Measurements from ENCODE around the gene TMEM245. TPM values are rescaled to one million over a fixed set of nuclear protein-coding genes. Genes with fewer than 3 reads are reported as not detected.

TMEM245 gene
- 91.0 and 115 TPM in 2 replicates for polyA plus RNA-seq

DNA sequence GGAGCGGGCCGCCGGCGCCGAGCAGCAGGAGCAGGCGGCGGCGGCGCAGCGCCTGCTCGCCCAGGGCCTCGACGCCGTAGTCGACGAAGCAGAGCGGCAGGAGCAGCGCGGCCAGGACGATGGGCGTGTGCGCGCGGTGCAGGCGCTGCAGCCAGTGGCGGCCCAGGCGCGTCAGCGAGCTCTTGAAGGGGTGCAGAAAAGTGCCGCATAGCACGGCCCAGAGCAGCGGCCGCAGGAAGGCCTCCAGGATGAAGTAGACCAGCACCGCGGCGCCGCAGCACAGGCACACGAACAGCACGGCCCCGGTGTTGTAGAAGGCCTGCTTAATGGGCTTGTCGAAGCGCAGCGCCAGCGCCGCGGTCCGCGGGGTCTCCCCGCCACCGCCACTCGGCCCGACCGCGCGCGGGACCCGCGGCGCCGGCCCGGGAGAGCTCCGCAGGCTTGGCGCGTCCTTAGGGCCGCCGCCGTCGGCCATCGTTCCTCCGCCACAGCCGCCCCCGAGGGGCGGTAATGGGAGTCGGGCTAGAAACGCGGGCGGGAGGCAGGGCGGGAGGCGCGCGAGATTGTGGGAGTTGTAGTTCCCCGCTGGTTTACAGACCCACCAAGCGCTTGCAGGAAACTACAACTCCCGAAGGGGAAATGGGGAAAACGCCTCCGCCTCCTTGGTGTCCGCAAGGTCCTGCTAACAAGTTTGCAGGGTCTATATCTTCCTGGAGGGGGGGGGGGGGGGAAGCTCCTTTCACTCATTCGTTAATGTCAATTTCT, at the start of gene TMEM245:
Gene TMEM245 (minus strand): TSS at position 509 of the 765 bp plus-strand sequence. CDS start 34 bp downstream, at position 475.

DNA sequence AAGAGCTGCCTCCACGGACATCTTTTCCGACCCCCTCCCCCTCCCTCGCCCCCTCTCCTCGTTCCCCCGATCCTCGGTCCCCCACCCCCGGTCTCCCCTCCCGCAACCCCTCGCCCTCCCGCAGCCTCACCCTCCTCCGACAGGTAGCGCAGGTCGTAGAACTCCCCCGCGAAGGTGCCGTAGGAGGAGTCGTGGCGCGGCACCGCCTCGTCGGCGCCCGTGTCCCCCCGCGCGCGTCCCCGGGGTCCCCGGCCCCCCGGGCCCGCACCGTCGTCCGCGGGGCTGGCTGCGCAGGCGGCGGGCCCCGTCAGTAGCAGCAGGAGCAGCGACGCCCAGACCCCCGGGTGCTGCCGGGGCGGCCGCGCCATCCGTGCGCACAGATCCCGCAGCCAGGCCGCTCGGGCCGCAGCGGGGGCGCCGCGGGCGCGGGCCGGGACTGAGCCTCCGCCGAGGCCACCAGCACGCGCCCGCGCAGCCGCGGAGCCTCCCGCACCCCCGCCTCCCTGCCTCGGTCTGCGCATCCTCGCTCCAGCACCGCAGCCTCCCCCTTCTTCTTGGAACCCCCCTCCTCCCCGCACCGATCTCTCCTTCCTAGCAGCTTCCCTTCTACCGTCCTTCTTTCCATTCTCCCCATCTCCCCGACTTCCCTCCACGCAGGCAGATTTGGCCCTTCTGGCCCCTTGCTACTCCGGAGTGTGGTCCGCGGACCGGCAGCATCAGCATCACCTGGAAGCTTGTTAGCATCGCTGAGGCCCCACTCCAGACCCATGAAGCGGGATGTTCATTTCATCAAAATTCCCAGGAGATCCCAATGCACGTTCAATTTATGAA, 47.2 kb upstream of the TMEM245 start, which contains the start of gene FRRS1L:
Gene FRRS1L (minus strand): TSS at position 479 of the 831 bp plus-strand sequence. CDS start 111 bp downstream, at position 368.

GRCh38 chr9:109012876-109013678, 106.7 kb downstream of the TMEM245 start, which contains the start of gene CTNNAL1:
Gene CTNNAL1, minus strand, starts transcription at chr9:109013499. Its CDS starts 57 bp downstream, at chr9:109013442.

Other genes with a start within 250 kb of the TMEM245 start
- 13.6 and 16.2 TPM in 2 replicates for gene ELP1, start 185.8 kb downstream of the TMEM245 start, polyA plus RNA-seq
- gene ABITRAM, start 185.5 kb downstream of the TMEM245 start, polyA plus RNA-seq: 14.0 and 31.1 TPM in 2 replicates
- gene CTNNAL1, start 106.4 kb downstream of the TMEM245 start, polyA plus RNA-seq: 9.5 and 12.5 TPM in 2 replicates
- 32.1 and 37.6 TPM in 2 replicates for gene FRRS1L, start 47.3 kb upstream of the TMEM245 start, polyA plus RNA-seq
- gene EPB41L4B, start 201.1 kb upstream of the TMEM245 start, polyA plus RNA-seq: 0.90 and 4.4 TPM in 2 replicates

All from Purkinje cell (primary cell).